A673 (cell line): ENCODE measurements around the gene OR2A14.

Source experiments
- CTCF ChIP-seq: fragments of 300-800, 200-600 bp; sonication (generic); conservative IDR thresholded peaks from 2 replicates; pipeline ENCODE4 v1.5.1; 2017; ENCODE audit warnings: low read depth, mild to moderate bottlenecking, antibody characterized with exemption, low read length, moderate library complexity, mixed read lengths
- EZH2 ChIP-seq: fragments of 200-600 bp; sonication (generic); IDR thresholded peaks from 2 replicates; pipeline ENCODE4 v1.6.1; 2017; ENCODE audit warnings: borderline replicate concordance, low read depth, mild to moderate bottlenecking, mixed read lengths, antibody characterized with exemption, low read length; ENCODE audit not compliant: poor library complexity, severe bottlenecking

DNA sequence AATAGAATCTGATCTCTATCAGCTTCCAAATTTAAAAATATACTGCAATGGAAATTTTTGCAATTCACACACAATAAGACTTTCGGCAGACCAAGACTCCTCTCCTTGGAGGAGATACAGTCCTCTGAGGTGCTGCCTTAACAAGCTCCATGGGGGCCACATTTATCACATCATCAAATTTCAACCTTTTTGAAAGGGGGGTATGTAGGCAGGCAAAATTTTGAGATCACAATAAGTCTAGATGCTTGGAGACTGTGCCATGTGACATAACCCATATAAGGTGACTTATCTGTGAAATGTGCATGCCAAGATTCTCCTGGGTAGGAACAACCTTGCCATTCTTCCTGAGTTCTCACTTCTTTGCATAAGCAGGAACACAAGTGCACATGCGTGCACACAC lies 37.0 kb upstream of the OR2A14 start, which contains the start of gene OR2A12:
- no peak for TF ChIP-seq CTCF
- no peak for TF ChIP-seq EZH2
